Heart right ventricle (tissue), 16 donors: ENCODE data around the gene WDR35. TPM values are rescaled to one million over a fixed set of nuclear protein-coding genes. Genes with fewer than 3 reads are reported as not detected.
A peak's percentile ranks its signal among the peaks of the same experiment; 100 is the strongest.

Source experiments
- ATAC-seq, 8 donors: fragments of 200-7000 bp; cut with Tn5 transposase; one replicate each; pipeline ENCODE4 v1.9.1; 2020; ENCODE audit warnings: mild to moderate bottlenecking in 8 of 8, moderate library complexity in 8 of 8, moderate number of reproducible peaks in 1 of 8
- DNase-seq, 2 donors: peaks; one replicate each; pipeline ENCODE4 v3.0.0-alpha.2; 2020
- H3K27ac ChIP-seq, 10 donors: fragments of 200-600 bp; sonication (generic) in 2 of 10; one replicate each; pipeline versions ENCODE4 v1.5.0 to v1.8.0; 2020 to 2022; ENCODE audit warnings: mild to moderate bottlenecking in 3 of 10
- H3K27me3 ChIP-seq, 7 donors: fragments of 200-600 bp; one replicate each; pipeline ENCODE4 v1.8.0; 2021 to 2022; ENCODE audit warnings: mild to moderate bottlenecking in 2 of 7
- H3K36me3 ChIP-seq, 9 donors: fragments of 200-600 bp; sonication (generic) in 1 of 9; one replicate each; pipeline versions ENCODE4 v1.5.0 to v1.8.0; 2020 to 2022; ENCODE audit warnings: mild to moderate bottlenecking in 2 of 9
- H3K4me1 ChIP-seq, 9 donors: fragments of 200-600 bp; sonication (generic) in 1 of 9; one replicate each; pipeline versions ENCODE4 v1.5.0 to v1.8.0; 2020 to 2022; ENCODE audit warnings: mild to moderate bottlenecking in 4 of 9
- H3K4me3 ChIP-seq, 10 donors: fragments of 200-600 bp; sonication (generic) in 2 of 10; one replicate each; pipeline versions ENCODE4 v1.5.0 to v1.8.0; 2020 to 2022; ENCODE audit warnings: mild to moderate bottlenecking in 7 of 10, moderate library complexity in 2 of 10
- H3K9me3 ChIP-seq, 11 donors: fragments of 200-600 bp in 10 of 11; sonication (generic) in 2 of 11; one replicate each; pipeline versions ENCODE4 v1.5.0 to v1.8.0; 2013 to 2022; ENCODE audit warnings: mild to moderate bottlenecking in 2 of 11, control low read depth in 1 of 11, moderate library complexity in 1 of 11
- CTCF ChIP-seq, 9 donors: fragments of 200-600 bp; sonication (generic) in 2 of 9; IDR thresholded peaks; one replicate each; pipeline versions ENCODE4 v1.5.0 to v1.8.0; 2021 to 2022; ENCODE audit warnings: antibody characterized with exemption in 9 of 9, mild to moderate bottlenecking in 5 of 9, moderate library complexity in 1 of 9
- WGBS, 2 donors: extraction: QIAGEN DNeasy Blood & Tissue Kit; methylation state at CpG; one replicate each; pipeline ENCODE4 v1.1.7; 2013; ENCODE audit warnings: inconsistent platforms in 1 of 2; 5-methylcytosine and 5-hydroxymethylcytosine counted together
- intact Hi-C, 10 donors: fragments of 100-400 bp; cut with DNase I; formaldehyde crosslinking; loops; one replicate each; pipeline versions ENCODE4 v1.11.1 to v1.14.2; 2022
- polyA plus RNA-seq, 2 donors: library from polyadenylated mRNA; stranded (reverse); fragments of 200-250 nt; gene quantifications; one replicate each; pipeline ENCODE4 v1.2.3, GENCODE V29; 2013
- total RNA-seq, 10 donors: library from RNA; stranded (reverse); fragmentation: NEBNext Ultra II Directional in 3 of 10; extraction: Animal tissue kit (Norgen Biotek cat#: 25700) in 3 of 10; gene quantifications; one replicate each; pipeline versions ENCODE4 v1.2.1 to v1.2.4, GENCODE V29; 2021 to 2023
- donor health status: Arrhythmogenic right ventricular cardiomyopathy.
- donor health status: ischemic (EF 13 %, LVEDD 7.1; RV severe dilation, severe dysfunction).
- donor health status: healthy with polysubstance abuse.
- donor health status: DM: no; HTN: yes; CAD: no.
- donor health status: DM: no; HTN: no; CAD: no.
- donor health status: ischemic (EF 25% LVEDD 6.9; RV normal size, moderate dysfunction).
- donor health status: ischemic (EF 25% LVEDD 5.7; RV mildly dilated, moderate dysfunction).
- donor health status: healthy.
- donor health status: DM: yes; HTN: yes; CAD: no.
- donor health status: Ischemic cardiomyopathy.
- donor health status: ischemic (EF 35%, LVEDD 5.7; RV mildly dilated, moderate dysfunction).
- donor health status: nonischemic (EF 11% LVEDD 7.7; RV severe dilation, severe dysfunction).
- donor health status: DM: yes; HTN: yes; CAD: no.
- donor health status: PGD.
- donor health status: ischemic (EF 29% LVEDD 5.4; RV normal size, mild dysfunction).
- donor health status: nonischemic (EF 23%, LVEDD 6.1; RV moderate dilation, normal function).

WDR35 gene
- total and polyA plus RNA-seq, 12 donors, result 2.3 to 8.3 (median 5.4) TPM

DNA sequence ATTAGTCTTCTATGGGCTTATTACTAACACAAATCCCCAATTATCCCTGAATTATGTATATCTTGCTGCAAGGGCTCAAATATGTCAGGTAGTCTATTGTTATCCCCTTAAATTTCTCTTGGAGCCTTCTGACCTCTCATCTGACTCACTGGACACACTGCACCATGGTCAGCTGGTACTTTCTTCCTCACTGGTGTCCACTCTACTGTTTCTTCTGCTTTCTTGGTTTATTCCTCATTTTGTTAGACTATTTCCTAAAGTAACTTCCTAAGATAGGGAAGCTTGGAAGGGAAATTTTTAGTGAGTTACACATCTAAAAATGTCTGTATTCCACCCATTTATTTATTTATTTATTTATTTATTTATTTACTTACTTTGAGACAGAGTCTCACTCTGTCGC, 26.5 kb downstream of the WDR35 start:
- no peak overlapping the region for H3K4me3 ChIP-seq
- no peaks in the 10 kb centered on the region for H3K27me3 ChIP-seq
- ATAC-seq (no peak), DNase-seq (no peak)
- WGBS, 2 donors, result 94 to 96% methylated on average over 1 of the region's 1 CpG
- intact Hi-C loops, result no loop called here
- H3K36me3 ChIP-seq, result peaks cover 0 to 33% (median 4%) of the 10 kb centered on the region in 9 donors
- H3K4me1 ChIP-seq, result no peaks in the 10 kb centered on the region
- H3K27ac ChIP-seq, result no peak overlapping the region
- peaks cover 0 to 7% (median 0%) of the 10 kb centered on the region in 11 donors for H3K9me3 ChIP-seq
- TF ChIP-seq CTCF (IDR thresholded peaks at IDR 0.05), result no peak

DNA sequence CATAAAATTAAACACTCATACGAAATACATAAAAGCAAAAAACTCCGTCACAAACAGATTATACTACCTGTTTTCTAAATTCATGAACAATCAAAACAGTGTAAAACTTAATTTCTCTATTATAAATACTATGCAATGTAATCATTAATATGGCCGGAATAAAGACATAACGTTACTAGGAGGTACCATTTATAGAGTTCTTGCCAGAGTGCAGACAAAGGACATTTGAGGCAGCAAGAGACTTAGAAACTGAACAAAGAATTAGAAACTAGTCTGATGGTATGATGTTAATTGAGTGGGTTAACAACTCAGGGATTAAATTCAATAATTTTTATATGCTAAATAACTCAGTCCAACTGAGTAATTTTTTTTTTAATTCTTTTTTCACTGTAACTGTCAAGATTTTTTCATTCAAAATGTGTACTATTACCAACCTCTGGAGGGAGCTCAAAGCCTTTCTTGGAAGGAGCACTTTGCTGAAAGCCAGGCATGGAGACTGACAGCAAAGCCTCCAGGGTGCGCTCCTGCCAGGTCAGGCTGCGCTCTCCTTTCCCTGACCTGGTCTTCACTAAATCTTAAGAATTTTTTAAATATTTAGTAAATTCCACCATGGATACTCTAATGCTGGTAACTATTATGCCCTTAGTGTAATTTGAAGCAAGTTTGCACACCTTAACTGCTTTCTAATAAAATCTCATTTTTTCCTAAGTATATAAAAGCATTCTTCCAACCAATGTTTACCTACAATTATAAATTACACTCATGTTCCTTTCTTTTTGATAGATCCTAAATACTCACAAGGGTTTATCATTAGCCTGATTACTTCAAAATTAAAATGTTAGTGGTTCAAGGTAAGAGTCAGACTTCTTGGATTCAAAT, 34.1 kb downstream of the WDR35 start:
- H3K27ac ChIP-seq, result no peak overlapping the region
- H3K9me3 ChIP-seq, result no peaks in the 10 kb centered on the region
- WGBS, 2 donors, result 52 to 55% methylated on average over 6 of the region's 6 CpGs
- peak; percentile 25 to 54 for DNase-seq
- H3K4me3 ChIP-seq, result no peak overlapping the region
- TF ChIP-seq CTCF (IDR thresholded peaks at IDR 0.05), result peak; percentile 54 to 89 (median 81)
- peak; percentile 73 to 89 (median 84) for ATAC-seq
- no peaks in the 10 kb centered on the region for H3K27me3 ChIP-seq
- no peaks in the 10 kb centered on the region for H3K4me1 ChIP-seq
- H3K36me3 ChIP-seq, result peaks cover 0 to 12% (median 0%) of the 10 kb centered on the region in 9 donors
- intact Hi-C loops, result loop anchor here in 9 of 10 donors (1.0 to 5.0 kb wide), 6 partner anchors 57 to 145 kb away; partner anchors contain the start of gene MATN3 (in 1 of the 9)

GRCh38 chr2:19949071-19949470, 40.8 kb downstream of the WDR35 start:
- Histone ChIP-seq H3K9me3 (no peaks in the 10 kb centered on the region), H3K36me3 (peaks cover 0 to 21% (median 5%) of the 10 kb centered on the region in 9 donors), H3K4me1 (peaks cover 0 to 10% (median 0%) of the 10 kb centered on the region in 9 donors), H3K27ac (no peak overlapping the region), H3K4me3 (no peak overlapping the region), H3K27me3 (no peaks in the 10 kb centered on the region)
- ATAC-seq (no peak), DNase-seq (no peak)
- TF ChIP-seq CTCF (IDR thresholded peaks at IDR 0.05), result no peak
- intact Hi-C loops, result no loop called here

DNA sequence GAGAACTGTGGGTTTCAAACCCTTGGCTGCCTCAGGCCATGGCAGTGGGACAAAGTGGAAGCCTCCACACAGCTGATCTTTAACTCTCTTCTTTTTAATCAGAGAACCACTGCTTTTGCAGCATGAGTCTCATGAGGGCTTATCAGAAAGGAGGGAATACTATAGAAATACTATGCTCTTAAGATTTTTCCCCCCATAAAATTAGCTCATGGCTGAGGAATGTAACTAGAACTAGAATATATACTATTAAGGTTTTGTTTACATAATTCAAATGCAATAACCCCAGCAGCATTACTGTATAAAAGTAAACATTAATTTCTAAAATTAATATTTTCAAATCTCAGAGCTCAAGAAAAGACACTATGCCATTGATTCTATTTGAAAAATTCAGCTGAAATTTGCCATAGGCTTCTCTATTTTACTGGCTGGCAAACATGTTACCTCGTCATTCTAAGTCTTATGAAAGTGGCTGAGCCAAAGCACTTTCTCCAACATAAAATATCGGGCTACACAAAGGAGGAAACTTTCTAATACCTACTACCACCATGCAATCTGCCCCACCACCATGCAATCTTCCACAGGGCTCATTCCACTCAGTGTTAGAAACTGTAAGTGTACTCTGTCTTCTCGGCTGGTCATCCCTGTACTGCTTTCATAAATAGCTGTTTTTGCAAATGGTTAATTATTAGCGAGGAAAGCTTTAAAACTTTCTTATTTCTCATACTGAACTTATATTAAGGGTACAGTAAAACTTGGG, 42.5 kb downstream of the WDR35 start:
- Histone ChIP-seq H3K36me3 (peaks cover 0 to 21% (median 0%) of the 10 kb centered on the region in 9 donors), H3K27ac (no peak overlapping the region), H3K4me3 (no peak overlapping the region), H3K4me1 (peaks cover 0 to 16% (median 0%) of the 10 kb centered on the region in 9 donors), H3K27me3 (no peaks in the 10 kb centered on the region), H3K9me3 (no peaks in the 10 kb centered on the region)
- intact Hi-C loops, result no loop called here
- no peak for DNase-seq
- TF ChIP-seq CTCF (IDR thresholded peaks at IDR 0.05), result no peak
- WGBS, 2 donors, result 91 to 94% methylated on average over 4 of the region's 4 CpGs
- no peak for ATAC-seq
